ENCODE measurements around the gene AURKAIP1. TPM values are rescaled to one million over a fixed set of nuclear protein-coding genes. Genes with fewer than 3 reads are reported as not detected.
A peak's percentile ranks its signal among the peaks of the same experiment; 100 is the strongest.

The AURKAIP1 gene
- total RNA-seq, 8 experiments from 2014 or later, result 85.0 to 210 (median 152) TPM

DNA sequence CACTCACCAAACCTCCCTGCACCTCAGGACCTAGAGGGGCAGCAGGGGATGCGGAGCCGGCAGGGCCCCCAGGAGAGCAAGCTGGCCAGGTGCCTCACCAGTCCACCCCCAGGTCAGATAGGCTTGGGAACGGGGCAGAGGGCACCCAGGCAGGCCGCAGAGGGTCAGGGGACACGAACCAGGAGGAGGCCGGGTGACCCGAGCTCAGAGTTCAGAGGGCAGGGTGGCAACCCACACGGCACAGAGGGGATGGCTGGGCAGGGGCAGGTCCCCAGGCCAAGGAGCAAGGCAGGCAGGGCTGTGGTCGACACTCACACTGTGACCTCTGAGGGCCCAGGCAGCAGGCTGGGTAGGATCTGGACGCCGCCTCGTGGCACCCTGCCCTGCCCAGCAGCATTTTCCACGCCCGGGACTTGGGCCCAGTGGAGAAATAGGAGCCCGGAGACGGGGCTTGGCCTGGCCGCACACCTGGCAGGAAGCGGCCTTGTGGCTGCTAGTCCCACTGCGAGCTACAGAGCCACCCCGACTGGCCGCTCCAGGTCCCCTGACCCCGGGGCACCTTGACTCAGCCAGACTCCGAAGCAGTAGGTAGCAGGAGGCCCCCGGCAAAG is 31.1 kb downstream of the AURKAIP1 start:
- 90 to 100% (median 93%) methylated on average over 1 to 8 of the region's 24 CpGs; no CpG with 5 or more reads in 6 of the 10 experiments for WGBS, 10 experiments
- H3K4me1 ChIP-seq (replicated peaks in 1 of 2), result peaks cover 11 to 16% of the 10 kb centered on the region in 2 donors
- no peak for ATAC-seq (replicated peaks in 6 of 8)
- H3K4me3 ChIP-seq, result no peak overlapping the region
- in situ Hi-C loops (cut with MboI; ENCODE audit: low pct_unique_long_range_greater_than_20kb in 2 of 9, low sequenced_read_pairs in 9 of 9, unreplicated experiment in 9 of 9), result no loop called here
- H3K27ac ChIP-seq, result no peak overlapping the region

DNA sequence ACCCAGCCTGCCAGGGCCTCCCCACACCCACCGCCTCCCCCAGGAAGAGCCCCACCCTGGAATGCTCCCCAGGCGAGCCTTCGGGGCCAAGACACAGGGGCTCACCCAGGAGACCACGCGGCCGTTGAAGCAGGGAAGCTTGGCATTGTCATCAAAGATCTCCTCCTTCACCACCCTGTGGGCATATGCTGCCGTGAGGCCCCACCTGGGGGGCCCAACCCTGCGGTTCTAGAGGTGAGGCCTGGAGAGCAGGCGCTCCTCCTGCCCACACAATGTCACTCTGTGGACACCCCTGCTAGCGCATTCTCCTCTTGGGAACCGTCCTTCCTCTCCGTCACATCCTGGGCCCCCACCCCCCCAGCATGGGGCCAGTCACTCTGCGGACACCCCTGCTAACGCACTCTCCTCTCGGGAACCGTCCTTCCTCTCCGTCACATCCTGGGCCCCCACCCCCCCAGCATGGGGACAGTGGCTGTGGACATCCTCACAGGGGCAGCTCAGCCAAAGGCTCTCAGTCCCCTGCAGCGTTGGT is 32.4 kb downstream of the AURKAIP1 start:
- H3K4me3 ChIP-seq, result no peak overlapping the region
- no CpG with 5 or more reads among the region's 18 CpGs for WGBS, 10 experiments
- in situ Hi-C loops (cut with MboI; ENCODE audit: low pct_unique_long_range_greater_than_20kb in 2 of 9, low sequenced_read_pairs in 9 of 9, unreplicated experiment in 9 of 9), result no loop called here
- H3K4me1 ChIP-seq (replicated peaks in 1 of 2), result peaks cover 7 to 10% of the 10 kb centered on the region in 2 donors
- ATAC-seq (replicated peaks in 6 of 8), result no peak
- no peak overlapping the region for H3K27ac ChIP-seq

- in situ Hi-C loops (cut with MboI; ENCODE audit: low pct_unique_long_range_greater_than_20kb in 2 of 9, low sequenced_read_pairs in 9 of 9, unreplicated experiment in 9 of 9), result no loop called here
- no peak overlapping the region for H3K4me3 ChIP-seq
- 100% methylated on average over 1 to 6 of the region's 28 CpGs; no CpG with 5 or more reads in 8 of the 10 experiments for WGBS, 10 experiments
- H3K27ac ChIP-seq, result no peak overlapping the region
- ATAC-seq (replicated peaks in 6 of 8), result no peak
- H3K4me1 ChIP-seq (replicated peaks in 1 of 2), result peaks cover 2 to 5% of the 10 kb centered on the region in 2 donors
Measured at GRCh38 chr1:1342061-1342562, 32.9 kb downstream of the AURKAIP1 start.

GRCh38 chr1:1341549-1342021 is 33.4 kb downstream of the AURKAIP1 start:
- WGBS, 10 experiments, result 84 to 100% (median 91%) methylated on average over 3 to 10 of the region's 17 CpGs; no CpG with 5 or more reads in 4 of the 10 experiments
- in situ Hi-C loops (cut with MboI; ENCODE audit: low pct_unique_long_range_greater_than_20kb in 2 of 9, low sequenced_read_pairs in 9 of 9, unreplicated experiment in 9 of 9), result no loop called here
- Histone ChIP-seq H3K4me3 (no peak overlapping the region), H3K27ac (no peak overlapping the region), H3K4me1 (replicated peaks in 1 of 2) (no peaks in the 10 kb centered on the region)
- ATAC-seq (replicated peaks in 6 of 8), result no peak

DNA sequence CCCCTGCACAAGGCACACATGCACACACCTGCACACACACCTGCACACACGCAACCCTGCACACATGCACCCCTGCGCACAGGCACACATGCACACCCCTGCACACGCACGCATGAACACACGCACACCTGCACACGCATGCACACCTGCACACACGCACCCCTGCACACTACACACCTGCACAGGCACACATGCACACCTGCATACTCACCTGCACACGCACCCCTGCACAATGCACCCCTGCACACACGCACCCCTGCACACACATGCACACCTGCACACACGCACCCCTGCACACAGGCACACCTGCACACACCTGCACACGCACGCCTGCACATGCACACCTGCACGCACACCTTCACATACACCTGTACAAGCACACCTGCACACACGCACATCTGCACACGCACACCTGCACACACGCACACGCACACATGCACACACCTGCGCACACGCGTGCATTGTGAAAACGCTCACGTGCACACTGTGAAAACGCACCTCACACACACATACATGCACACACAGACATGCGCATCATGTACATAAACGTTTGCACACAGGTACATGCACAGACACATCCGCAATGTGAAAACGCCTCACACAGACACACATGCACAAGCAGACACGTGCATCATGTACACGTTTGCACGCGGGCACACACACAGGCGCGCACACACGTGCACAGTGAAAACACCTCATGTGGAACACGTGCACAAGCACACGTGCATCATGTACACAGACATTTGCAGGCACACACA is 34.0 kb downstream of the AURKAIP1 start:
- in situ Hi-C loops (cut with MboI; ENCODE audit: low pct_unique_long_range_greater_than_20kb in 2 of 9, low sequenced_read_pairs in 9 of 9, unreplicated experiment in 9 of 9), result no loop called here
- 75 to 100% (median 94%) methylated on average over 4 to 34 of the region's 36 CpGs for WGBS, 10 experiments
- ATAC-seq (replicated peaks in 6 of 8), result no peak
- H3K4me3 ChIP-seq, result no peak overlapping the region
- H3K4me1 ChIP-seq (replicated peaks in 1 of 2), result no peaks in the 10 kb centered on the region
- no peak overlapping the region for H3K27ac ChIP-seq

- H3K27ac ChIP-seq, result no peak overlapping the region
- in situ Hi-C loops (cut with MboI; ENCODE audit: low pct_unique_long_range_greater_than_20kb in 2 of 9, low sequenced_read_pairs in 9 of 9, unreplicated experiment in 9 of 9), result no loop called here
- H3K4me1 ChIP-seq (replicated peaks in 1 of 2), result no peaks in the 10 kb centered on the region
- WGBS, 10 experiments, result 94 to 97% (median 96%) methylated on average over 4 to 6 of the region's 23 CpGs; no CpG with 5 or more reads in 7 of the 10 experiments
- no peak overlapping the region for H3K4me3 ChIP-seq
- ATAC-seq (replicated peaks in 6 of 8), result no peak
Measured at GRCh38 chr1:1340185-1340584, 34.8 kb downstream of the AURKAIP1 start.

DNA sequence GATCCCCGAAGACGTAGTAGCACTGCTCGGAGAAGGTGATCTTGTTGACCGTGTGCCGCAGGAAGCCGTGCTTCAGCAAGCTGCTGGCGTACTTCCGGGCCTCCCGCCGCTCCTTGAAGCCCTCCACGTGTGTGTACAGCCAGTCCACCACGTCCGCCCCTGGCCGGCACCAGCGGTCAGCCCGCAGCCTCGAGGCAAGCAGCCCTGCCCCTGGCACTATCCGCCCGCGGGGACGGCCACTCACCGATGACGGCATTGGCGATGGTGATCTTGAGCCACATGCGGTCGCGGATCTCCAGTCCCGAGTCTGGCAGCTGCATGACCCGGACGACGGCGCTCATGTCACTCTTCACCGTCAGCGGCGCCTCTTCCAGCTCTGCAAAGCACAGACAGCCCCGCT is 36.7 kb downstream of the AURKAIP1 start:
- WGBS, 10 experiments, result 92 to 100% (median 95%) methylated on average over 2 to 27 of the region's 36 CpGs; no CpG with 5 or more reads in 6 of the 10 experiments
- Histone ChIP-seq H3K4me3 (no peak overlapping the region), H3K4me1 (replicated peaks in 1 of 2) (no peaks in the 10 kb centered on the region), H3K27ac (no peak overlapping the region)
- in situ Hi-C loops (cut with MboI; ENCODE audit: low pct_unique_long_range_greater_than_20kb in 2 of 9, low sequenced_read_pairs in 9 of 9, unreplicated experiment in 9 of 9), result no loop called here
- ATAC-seq (replicated peaks in 6 of 8), result no peak

DNA sequence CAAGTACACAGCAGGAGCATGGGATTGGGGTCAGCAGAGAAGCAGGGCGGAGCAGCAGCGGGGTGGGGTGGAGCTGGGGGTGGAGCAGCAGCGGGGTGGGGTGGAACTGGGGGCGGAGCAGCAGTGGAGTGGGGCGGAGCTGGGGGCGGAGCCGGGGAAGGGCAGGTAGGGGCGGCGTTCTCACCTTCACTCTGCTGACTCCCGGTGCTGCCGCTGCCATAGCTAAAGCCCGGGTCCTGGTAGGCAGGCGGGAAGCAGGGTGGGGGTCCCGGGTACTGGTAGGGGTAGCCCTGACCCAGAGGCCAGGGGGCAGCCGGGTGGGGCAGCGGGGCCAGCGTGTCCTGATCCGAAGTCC is 37.2 kb downstream of the AURKAIP1 start:
- Histone ChIP-seq H3K4me1 (replicated peaks in 1 of 2) (no peaks in the 10 kb centered on the region), H3K27ac (no peak overlapping the region), H3K4me3 (no peak overlapping the region)
- in situ Hi-C loops (cut with MboI; ENCODE audit: low pct_unique_long_range_greater_than_20kb in 2 of 9, low sequenced_read_pairs in 9 of 9, unreplicated experiment in 9 of 9), result no loop called here
- peak in 1 of 8 experiments; percentile 21 for ATAC-seq (replicated peaks in 6 of 8)
- no CpG with 5 or more reads among the region's 18 CpGs for WGBS, 10 experiments

DNA sequence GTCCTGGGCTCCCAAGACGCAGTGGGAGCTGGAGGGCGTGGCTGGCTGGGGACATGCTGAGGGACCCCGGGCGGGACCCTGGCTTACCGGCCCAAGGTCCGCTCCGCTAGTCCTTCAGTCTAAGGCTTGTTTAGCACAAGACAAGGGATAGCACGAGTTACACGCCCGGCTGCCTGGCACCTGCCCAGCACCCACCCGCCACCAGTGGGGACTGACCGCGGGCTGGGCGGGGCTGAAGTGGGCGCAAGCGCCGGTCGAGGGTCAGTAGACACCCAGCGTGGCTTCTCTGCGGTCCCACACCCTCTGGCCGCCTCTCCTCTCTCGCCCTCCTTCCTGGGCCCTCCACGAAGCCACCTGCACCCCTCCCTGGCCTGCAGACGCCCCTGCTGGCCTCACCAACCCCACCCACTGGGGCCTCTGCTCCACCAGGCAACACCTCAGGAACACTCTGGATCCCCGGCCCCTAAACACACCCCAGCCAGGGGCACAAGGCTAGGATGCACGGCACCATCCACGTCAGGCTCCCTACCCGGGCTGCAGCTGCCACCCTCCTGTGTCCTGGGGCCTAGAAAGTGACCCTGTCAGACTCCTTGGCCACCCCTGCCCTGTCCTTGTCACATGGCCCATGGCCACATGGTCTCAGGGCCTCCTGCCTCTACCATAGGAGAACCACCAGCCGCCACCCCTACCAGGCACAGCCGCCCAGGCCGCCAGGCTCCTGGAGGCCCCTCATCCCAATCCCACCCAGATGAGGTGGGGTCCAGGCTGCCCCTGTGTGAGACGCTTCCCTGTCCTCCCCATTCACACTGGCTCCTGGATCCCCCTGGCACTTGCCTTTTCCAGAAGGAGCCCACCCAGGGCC is 37.8 kb downstream of the AURKAIP1 start:
- no peaks in the 10 kb centered on the region for H3K4me1 ChIP-seq (replicated peaks in 1 of 2)
- no peak overlapping the region for H3K27ac ChIP-seq
- H3K4me3 ChIP-seq, result no peak overlapping the region
- 92 to 100% (median 93%) methylated on average over 1 to 5 of the region's 32 CpGs; no CpG with 5 or more reads in 7 of the 10 experiments for WGBS, 10 experiments
- ATAC-seq (replicated peaks in 6 of 8), result no peak
- in situ Hi-C loops (cut with MboI; ENCODE audit: low pct_unique_long_range_greater_than_20kb in 2 of 9, low sequenced_read_pairs in 9 of 9, unreplicated experiment in 9 of 9), result no loop called here

- peaks cover 1 to 2% of the 10 kb centered on the region in 2 donors for H3K4me1 ChIP-seq (replicated peaks in 1 of 2)
- H3K4me3 ChIP-seq, result no peak overlapping the region
- no CpG with 5 or more reads among the region's 26 CpGs for WGBS, 10 experiments
- ATAC-seq (replicated peaks in 6 of 8), result no peak
- no peak overlapping the region for H3K27ac ChIP-seq
- in situ Hi-C loops (cut with MboI; ENCODE audit: low pct_unique_long_range_greater_than_20kb in 2 of 9, low sequenced_read_pairs in 9 of 9, unreplicated experiment in 9 of 9), result no loop called here
Measured at GRCh38 chr1:1336446-1336845, 38.6 kb downstream of the AURKAIP1 start.

GRCh38 chr1:1335792-1336248 is 39.2 kb downstream of the AURKAIP1 start:
- in situ Hi-C loops (cut with MboI; ENCODE audit: low pct_unique_long_range_greater_than_20kb in 2 of 9, low sequenced_read_pairs in 9 of 9, unreplicated experiment in 9 of 9), result no loop called here
- ATAC-seq (replicated peaks in 6 of 8), result no peak
- peaks cover 8% of the 10 kb centered on the region in 2 donors for H3K4me1 ChIP-seq (replicated peaks in 1 of 2)
- H3K4me3 ChIP-seq, result no peak overlapping the region
- no peak overlapping the region for H3K27ac ChIP-seq
- 90% methylated on average over 2 of the region's 21 CpGs; no CpG with 5 or more reads in 9 of the 10 experiments for WGBS, 10 experiments

DNA sequence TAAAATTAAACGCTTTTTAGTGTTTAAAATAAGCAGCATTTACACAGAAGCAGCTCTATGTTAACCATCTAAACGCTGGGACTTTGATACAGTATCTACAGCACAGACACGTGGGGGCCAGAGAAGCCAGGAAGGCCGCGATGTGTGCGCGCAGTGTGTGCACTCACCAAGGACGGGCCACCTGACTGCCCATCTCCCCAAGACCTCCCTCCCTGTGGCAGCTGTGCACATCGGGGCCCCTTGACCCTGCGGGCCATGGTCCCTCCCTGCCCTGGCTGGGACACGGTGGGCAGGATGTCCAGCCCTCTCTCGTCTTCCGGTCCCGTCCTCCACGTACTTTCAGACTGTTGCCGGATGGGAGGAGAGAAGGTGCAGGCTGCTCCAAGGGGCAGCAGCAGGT is 39.7 kb downstream of the AURKAIP1 start:
- Histone ChIP-seq H3K4me3 (no peak overlapping the region), H3K4me1 (replicated peaks in 1 of 2) (peaks cover 13% of the 10 kb centered on the region in 2 donors), H3K27ac (no peak overlapping the region)
- ATAC-seq (replicated peaks in 6 of 8), result no peak
- WGBS, 10 experiments, result 85 to 100% (median 93%) methylated on average over 1 to 13 of the region's 16 CpGs; no CpG with 5 or more reads in 5 of the 10 experiments
- in situ Hi-C loops (cut with MboI; ENCODE audit: low pct_unique_long_range_greater_than_20kb in 2 of 9, low sequenced_read_pairs in 9 of 9, unreplicated experiment in 9 of 9), result no loop called here

Data from motor neuron (in vitro differentiated cells).